K562 (cell line): Measurements from ENCODE around the gene SLC44A5.

Experiments
- EGR1 ChIP-seq: fragments of 450-650 bp; conservative IDR thresholded peaks from 2 replicates; pipeline ENCODE4 v1.6.1; 2017; ENCODE audit warnings: mild to moderate bottlenecking
- ESRRA ChIP-seq: fragments of 450-650 bp; IDR thresholded peaks from 2 replicates; pipeline ENCODE4 v1.6.1; 2014; ENCODE audit warnings: low read depth, mild to moderate bottlenecking, moderate library complexity, borderline replicate concordance
- FOXM1 ChIP-seq, 2 experiments: fragments of 450-650 bp in 1 of 2; sonication (generic) in 1 of 2; formaldehyde crosslinking in 1 of 2; IDR thresholded peaks; 2 replicates each; pipeline versions ENCODE4 v1.6.1 to v1.9.0; 2017 to 2022; ENCODE audit warnings: low read depth in 2 of 2, mild to moderate bottlenecking in 2 of 2, missing genetic modification reagents in 1 of 2, moderate library complexity in 1 of 2
- JUN ChIP-seq, 2 experiments: sonication (generic) in 1 of 2; formaldehyde crosslinking in 1 of 2; IDR thresholded peaks; 2 replicates each; pipeline versions ENCODE4 v1.6.1 to v1.8.0; 2012 to 2022; ENCODE audit warnings: borderline replicate concordance in 2 of 2, mild to moderate bottlenecking in 2 of 2, improper control_type of control experiment in 1 of 2, low read depth in 1 of 2, low read length in 1 of 2, missing genetic modification reagents in 1 of 2
- MAZ ChIP-seq, 2 experiments: fragments of 450-650 bp in 1 of 2; sonication (generic) in 1 of 2; formaldehyde crosslinking; IDR thresholded peaks in 1 of 2; conservative IDR thresholded peaks in 1 of 2; 2 replicates each; pipeline versions ENCODE4 v1.4.0 to v1.5.0; 2020; ENCODE audit warnings: mild to moderate bottlenecking in 1 of 2, missing genetic modification reagents in 1 of 2
- MEIS2 ChIP-seq: fragments of 450-650 bp; IDR thresholded peaks from 2 replicates; pipeline ENCODE4 v1.6.1; 2014; ENCODE audit warnings: mild to moderate bottlenecking; ENCODE audit not compliant: partially characterized antibody
- NR2F6 ChIP-seq: fragments of 450-650 bp; formaldehyde crosslinking; IDR thresholded peaks from 2 replicates; pipeline ENCODE4 v1.4.0; 2020; ENCODE audit warnings: mild to moderate bottlenecking
- POLR2A ChIP-seq: fragments of 450-650 bp; conservative IDR thresholded peaks from 2 replicates; pipeline ENCODE4 v1.6.1; 2016
- RCOR1 ChIP-seq, 2 experiments: IDR thresholded peaks; 2 replicates each; pipeline ENCODE4 v1.6.1; 2012; ENCODE audit warnings: low read depth in 2 of 2, low read length in 2 of 2, borderline replicate concordance in 1 of 2, improper control_type of control experiment in 1 of 2
- SMC3 ChIP-seq: conservative IDR thresholded peaks from 2 replicates; pipeline ENCODE4 v1.6.1; 2011; ENCODE audit warnings: low read depth, low read length, improper control_type of control experiment; ENCODE audit not compliant: insufficient read depth
- ZNF133 ChIP-seq: fragments of 250-450 bp; sonication (Bioruptor Pico); IDR thresholded peaks from 2 replicates; pipeline ENCODE4 v1.4.0; 2020; ENCODE audit warnings: mild to moderate bottlenecking
- TF ChIP-seq, protein P1 (sequence below): fragments of 250-450 bp; sonication (Bioruptor Pico); IDR thresholded peaks from 2 replicates; pipeline ENCODE4 v1.8.0; 2021; ENCODE audit warnings: borderline replicate concordance, mild to moderate bottlenecking, moderate library complexity; ENCODE audit not compliant: poor library complexity, severe bottlenecking
- TF ChIP-seq, protein P2 (sequence below), 3 experiments: IDR thresholded peaks in 2 of 3; conservative IDR thresholded peaks in 1 of 3; 2 replicates each; pipeline ENCODE4 v1.5.1; 2011 to 2012; ENCODE audit warnings: low read length in 3 of 3, mild to moderate bottlenecking in 3 of 3, control low read depth in 2 of 3, improper control_type of control experiment in 1 of 3, inconsistent platforms in 1 of 3, low read depth in 1 of 3, mixed read lengths in 1 of 3, moderate library complexity in 1 of 3; ENCODE audit not compliant: insufficient read depth in 2 of 3
- TF ChIP-seq, protein P3 (sequence below): IDR thresholded peaks from 2 replicates; pipeline ENCODE4 v1.6.1; 2011; ENCODE audit not compliant: insufficient read length; ENCODE audit errors: extremely low read depth

DNA sequence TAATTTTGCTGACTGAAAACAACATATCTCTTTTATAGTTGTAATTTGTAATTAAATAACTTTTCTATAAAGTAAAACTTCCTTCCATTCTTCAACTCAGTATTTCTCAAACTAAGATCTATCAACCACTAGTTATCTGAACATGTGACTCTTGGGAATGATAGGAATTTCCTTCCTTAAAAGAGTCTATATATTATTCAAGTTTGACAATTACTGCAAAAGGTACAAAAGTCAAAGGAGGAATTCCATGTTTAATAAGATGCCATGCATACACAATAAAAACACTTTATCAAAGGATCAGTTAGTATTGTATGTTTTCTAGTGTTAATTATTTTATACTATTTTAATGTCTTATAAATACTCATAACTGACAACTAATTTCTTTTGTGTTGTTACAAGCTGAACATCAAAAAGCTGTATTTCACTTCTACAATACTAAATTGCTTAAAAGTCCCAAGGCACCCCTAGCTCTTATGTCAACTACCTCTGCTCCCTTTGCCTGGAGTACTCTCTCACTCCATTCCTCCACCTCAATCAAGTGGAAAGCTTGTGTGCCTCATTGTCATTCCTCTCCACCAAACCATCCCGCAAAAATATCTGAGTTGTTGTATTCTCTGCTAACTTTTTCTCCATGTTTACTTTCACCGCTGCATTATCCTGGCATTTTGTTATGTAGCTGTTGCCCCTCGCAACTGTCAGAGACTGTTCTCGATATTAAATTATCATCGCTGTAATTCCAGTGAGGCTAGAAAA is 67.9 kb downstream of the SLC44A5 start:
- TF ChIP-seq FOXM1 (IDR thresholded peaks at IDR 0.05; ENCODE audit: low read depth), result no peak
- TF ChIP-seq FOXM1 (CRISPR knock-in tag; IDR thresholded peaks at IDR 0.05; ENCODE audit: low read depth), result no peak
- no peak for TF ChIP-seq RCOR1 (IDR thresholded peaks at IDR 0.05; ENCODE audit: borderline replicate concordance in 1 of 2, low read depth in 2 of 2, low read length in 2 of 2)
- no peak for TF ChIP-seq SMC3
- TF ChIP-seq, protein P1, sequence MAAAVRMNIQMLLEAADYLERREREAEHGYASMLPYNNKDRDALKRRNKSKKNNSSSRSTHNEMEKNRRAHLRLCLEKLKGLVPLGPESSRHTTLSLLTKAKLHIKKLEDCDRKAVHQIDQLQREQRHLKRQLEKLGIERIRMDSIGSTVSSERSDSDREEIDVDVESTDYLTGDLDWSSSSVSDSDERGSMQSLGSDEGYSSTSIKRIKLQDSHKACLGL (CRISPR knock-in tag), result no peak
- no peak for TF ChIP-seq MEIS2
- TF ChIP-seq NR2F6 (CRISPR knock-in tag), result no peak
- no peak for TF ChIP-seq ESRRA
- no peak for TF ChIP-seq MAZ (CRISPR knock-in tag; conservative IDR thresholded peaks at IDR 0.05 in 1 of 2, IDR thresholded peaks at IDR 0.05 in 1 of 2)
- no peak for TF ChIP-seq POLR2A
- TF ChIP-seq EGR1, result no peak
- TF ChIP-seq, protein P2, sequence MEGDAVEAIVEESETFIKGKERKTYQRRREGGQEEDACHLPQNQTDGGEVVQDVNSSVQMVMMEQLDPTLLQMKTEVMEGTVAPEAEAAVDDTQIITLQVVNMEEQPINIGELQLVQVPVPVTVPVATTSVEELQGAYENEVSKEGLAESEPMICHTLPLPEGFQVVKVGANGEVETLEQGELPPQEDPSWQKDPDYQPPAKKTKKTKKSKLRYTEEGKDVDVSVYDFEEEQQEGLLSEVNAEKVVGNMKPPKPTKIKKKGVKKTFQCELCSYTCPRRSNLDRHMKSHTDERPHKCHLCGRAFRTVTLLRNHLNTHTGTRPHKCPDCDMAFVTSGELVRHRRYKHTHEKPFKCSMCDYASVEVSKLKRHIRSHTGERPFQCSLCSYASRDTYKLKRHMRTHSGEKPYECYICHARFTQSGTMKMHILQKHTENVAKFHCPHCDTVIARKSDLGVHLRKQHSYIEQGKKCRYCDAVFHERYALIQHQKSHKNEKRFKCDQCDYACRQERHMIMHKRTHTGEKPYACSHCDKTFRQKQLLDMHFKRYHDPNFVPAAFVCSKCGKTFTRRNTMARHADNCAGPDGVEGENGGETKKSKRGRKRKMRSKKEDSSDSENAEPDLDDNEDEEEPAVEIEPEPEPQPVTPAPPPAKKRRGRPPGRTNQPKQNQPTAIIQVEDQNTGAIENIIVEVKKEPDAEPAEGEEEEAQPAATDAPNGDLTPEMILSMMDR (IDR thresholded peaks at IDR 0.05 in 2 of 3, conservative IDR thresholded peaks at IDR 0.05 in 1 of 3; ENCODE audit: insufficient read depth in 2 of 3, low read depth in 1 of 3, low read length in 3 of 3), result no peak
- no peak for TF ChIP-seq JUN (IDR thresholded peaks at IDR 0.05; ENCODE audit: borderline replicate concordance, low read depth, low read length)
- TF ChIP-seq JUN (CRISPR knock-in tag; IDR thresholded peaks at IDR 0.05; ENCODE audit: borderline replicate concordance), result no peak
- TF ChIP-seq, protein P3, sequence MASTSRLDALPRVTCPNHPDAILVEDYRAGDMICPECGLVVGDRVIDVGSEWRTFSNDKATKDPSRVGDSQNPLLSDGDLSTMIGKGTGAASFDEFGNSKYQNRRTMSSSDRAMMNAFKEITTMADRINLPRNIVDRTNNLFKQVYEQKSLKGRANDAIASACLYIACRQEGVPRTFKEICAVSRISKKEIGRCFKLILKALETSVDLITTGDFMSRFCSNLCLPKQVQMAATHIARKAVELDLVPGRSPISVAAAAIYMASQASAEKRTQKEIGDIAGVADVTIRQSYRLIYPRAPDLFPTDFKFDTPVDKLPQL, result no peak
- TF ChIP-seq ZNF133 (CRISPR knock-in tag), result no peak
